LoVo (cell line): ENCODE results near the gene C7orf25.

ENCODE experiments used
- DNase-seq: peaks from one replicate; pipeline ENCODE4 v3.0.0-alpha.2; 2016; ENCODE audit warnings: low spot score

Gene C7orf25

GRCh38 chr7:42911454-42912447 is at the start of gene C7orf25:
Gene C7orf25 (minus strand): TSS chr7:42912070. CDS start chr7:42910900, 1,170 bp downstream.
- peak; percentile 99 for DNase-seq

GRCh38 chr7:42961170-42961569 is 49.3 kb upstream of the C7orf25 start:
- no peak for DNase-seq

- DNase-seq: no peak
Observed at GRCh38 chr7:42960762-42961161, 48.9 kb upstream of the C7orf25 start.

- DNase-seq: no peak
Observed at GRCh38 chr7:42959549-42959948, 47.7 kb upstream of the C7orf25 start.

- DNase-seq: no peak
Observed at GRCh38 chr7:42956062-42956461, 44.2 kb upstream of the C7orf25 start.

GRCh38 chr7:42953994-42954393 is 42.1 kb upstream of the C7orf25 start:
- DNase-seq: no peak

GRCh38 chr7:42952328-42952727 is 40.5 kb upstream of the C7orf25 start:
- no peak for DNase-seq

GRCh38 chr7:42950417-42950816 is 38.5 kb upstream of the C7orf25 start:
- DNase-seq: no peak

- no peak for DNase-seq
Observed at GRCh38 chr7:42947521-42947920, 35.7 kb upstream of the C7orf25 start.

GRCh38 chr7:42946627-42946950 is 34.7 kb upstream of the C7orf25 start:
- DNase-seq: no peak

GRCh38 chr7:42945821-42946626 is 34.2 kb upstream of the C7orf25 start:
- no peak for DNase-seq

- DNase-seq: peak; percentile 76
Observed at GRCh38 chr7:42940985-42941847, 29.3 kb upstream of the C7orf25 start.

GRCh38 chr7:42939457-42940240 is 27.8 kb upstream of the C7orf25 start:
- no peak for DNase-seq

GRCh38 chr7:42935861-42936260 is 24.0 kb upstream of the C7orf25 start:
- DNase-seq: no peak

- no peak for DNase-seq
Observed at GRCh38 chr7:42934291-42934690, 22.4 kb upstream of the C7orf25 start.

- peak; percentile 30 for DNase-seq
Observed at GRCh38 chr7:42932811-42933591, 21.1 kb upstream of the C7orf25 start.

- DNase-seq: peak; percentile 100
Observed at GRCh38 chr7:42931834-42932651, 20.2 kb upstream of the C7orf25 start, which contains the start of the genes MRPL32 and PSMA2. Gene MRPL32 (plus strand): TSS chr7:42932376. CDS start chr7:42932387, 11 bp downstream. Gene PSMA2 (minus strand): TSS chr7:42932174. CDS start chr7:42932158, 16 bp downstream.

GRCh38 chr7:42931447-42931833 is 19.6 kb upstream of the C7orf25 start:
- no peak for DNase-seq

GRCh38 chr7:42930889-42931288 is 19.0 kb upstream of the C7orf25 start:
- no peak for DNase-seq
